Fibroblast of skin of back (primary cell): ENCODE data around the gene ARID4B.
"Not testable (repeated sequence)": the region's sequence is repeated elsewhere in the genome, so short reads cannot be mapped to it uniquely, and the experiment has no call there.

Source experiments
- DNase-seq: peaks from one replicate; pipeline ENCODE4 v3.0.0-alpha.2; 2013

The ARID4B gene

DNA sequence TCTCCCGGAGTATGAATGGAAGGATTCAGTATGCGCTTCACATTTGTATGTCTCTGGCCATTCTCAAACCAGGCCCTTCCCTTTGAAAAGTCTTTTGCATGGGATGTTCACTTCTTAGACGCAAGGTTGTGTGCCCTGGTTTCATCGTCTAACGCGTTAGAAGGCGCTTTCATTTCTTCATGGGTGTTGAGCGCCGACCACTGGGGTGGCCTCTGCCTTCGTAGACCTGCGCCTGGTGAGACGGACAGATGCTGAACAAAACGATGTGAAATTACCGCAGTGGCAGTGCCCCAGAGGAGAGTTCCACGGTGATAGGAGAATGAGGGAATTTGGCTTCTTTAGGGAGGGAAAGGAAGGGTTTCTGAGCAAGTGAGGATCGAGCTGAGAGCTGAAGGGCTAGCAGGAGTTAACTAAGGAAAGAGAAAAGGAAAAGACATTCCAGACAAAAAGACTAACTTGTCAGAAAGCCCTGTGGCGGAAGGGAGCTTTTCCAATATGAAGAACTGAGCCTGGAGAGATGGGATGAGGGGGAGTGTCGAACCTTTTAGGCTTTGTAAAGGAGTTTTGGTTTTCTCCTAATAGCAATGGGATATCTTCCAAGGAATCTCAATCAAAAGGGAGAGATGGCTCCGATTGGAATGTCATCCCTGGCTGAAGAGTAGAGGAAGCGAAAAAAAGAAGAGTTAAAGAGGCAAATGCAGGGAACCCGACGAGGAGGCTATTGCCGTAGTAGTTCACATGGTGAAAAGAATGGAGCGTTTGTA lies 1.3 kb upstream of the ARID4B start:
- peak; percentile 33 for DNase-seq

DNA sequence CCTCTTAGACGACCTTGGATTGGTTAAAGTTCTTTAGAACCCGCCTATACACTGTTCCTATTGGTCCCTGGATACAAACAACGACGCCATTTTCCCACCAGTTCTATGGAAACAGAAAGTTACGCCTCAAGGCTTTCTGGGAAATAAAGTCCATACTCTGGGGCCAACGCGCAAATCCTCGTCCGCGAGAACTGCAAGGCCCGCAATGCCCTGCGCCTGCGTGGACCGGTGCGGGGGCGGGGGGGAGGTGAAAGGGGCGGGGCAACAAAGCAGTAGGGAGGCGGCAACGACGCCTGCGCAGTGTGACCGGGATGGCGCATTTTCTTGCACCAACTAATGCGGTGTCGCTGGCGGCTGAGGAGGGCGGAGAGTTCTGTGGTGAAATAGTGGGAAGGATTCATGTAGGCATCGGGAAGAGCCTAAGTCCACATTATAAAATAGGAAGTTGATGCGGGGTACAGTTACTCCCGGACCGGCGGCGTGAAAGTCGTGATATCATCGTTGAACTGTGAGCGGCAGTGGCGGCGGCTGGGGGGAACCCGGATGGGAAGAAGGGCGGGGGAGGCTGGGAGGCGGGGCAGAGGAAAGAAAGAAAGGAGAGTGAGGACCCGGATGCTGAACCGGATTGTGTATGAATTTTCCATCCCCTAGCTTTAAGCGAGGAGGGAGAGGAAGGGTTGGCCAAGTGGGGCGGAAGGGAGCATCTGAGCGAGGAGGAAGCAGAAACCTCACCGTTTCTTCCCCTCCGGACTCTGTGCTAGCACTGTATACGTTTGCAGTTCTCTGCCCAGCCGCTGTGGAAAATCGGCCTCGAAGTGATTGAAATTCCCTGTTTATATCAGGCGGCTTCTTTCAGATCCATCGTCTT lies 526 bp upstream of the ARID4B start, which contains the start of gene GGPS1:
GGPS1 (plus strand) TSS at position 300 of the 868 bp plus-strand sequence. CDS start 6,695 bp downstream, outside the sequence.
- peak; percentile 100 for DNase-seq

DNA sequence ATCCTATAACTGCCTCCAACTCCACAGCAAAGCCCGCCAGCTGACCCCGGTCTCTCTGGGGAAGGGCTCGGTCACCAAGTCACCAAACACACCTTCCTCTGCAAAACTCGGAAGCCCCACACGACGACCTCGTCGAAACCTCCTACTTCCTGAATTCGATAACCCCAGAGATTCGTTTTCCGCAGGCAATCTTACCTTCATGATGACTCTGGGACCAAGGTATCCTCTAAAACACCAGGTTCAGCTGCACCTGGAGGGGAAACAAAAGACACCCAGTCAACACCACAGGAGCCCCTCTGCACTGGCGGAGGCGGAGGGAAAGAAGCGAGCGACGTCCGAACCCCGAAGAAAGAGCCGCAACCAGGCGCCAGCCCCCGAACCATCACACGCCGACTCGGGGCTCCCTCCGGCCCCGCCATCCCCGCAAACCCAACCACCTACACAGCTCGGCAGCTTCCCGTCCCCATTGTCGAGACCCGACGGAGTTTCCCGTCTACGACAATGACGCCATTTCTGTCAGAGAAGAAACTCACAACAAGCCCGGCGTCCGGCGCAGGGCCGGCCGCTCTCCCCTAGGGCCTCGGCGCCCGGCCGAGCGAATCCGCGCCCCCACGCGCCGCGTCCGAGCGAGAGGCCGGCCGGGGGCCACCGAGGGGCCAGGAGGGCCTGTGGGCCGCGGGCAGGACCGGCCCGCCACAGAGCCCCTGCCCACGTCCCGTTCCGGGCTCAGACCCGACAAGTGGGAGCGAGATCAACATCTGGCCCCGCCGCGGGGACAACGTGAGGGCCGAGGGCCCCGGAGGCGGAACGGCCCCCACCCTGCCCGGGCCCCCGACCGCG lies 1.0 kb downstream of the ARID4B start:
- peak; percentile 51 for DNase-seq

DNA sequence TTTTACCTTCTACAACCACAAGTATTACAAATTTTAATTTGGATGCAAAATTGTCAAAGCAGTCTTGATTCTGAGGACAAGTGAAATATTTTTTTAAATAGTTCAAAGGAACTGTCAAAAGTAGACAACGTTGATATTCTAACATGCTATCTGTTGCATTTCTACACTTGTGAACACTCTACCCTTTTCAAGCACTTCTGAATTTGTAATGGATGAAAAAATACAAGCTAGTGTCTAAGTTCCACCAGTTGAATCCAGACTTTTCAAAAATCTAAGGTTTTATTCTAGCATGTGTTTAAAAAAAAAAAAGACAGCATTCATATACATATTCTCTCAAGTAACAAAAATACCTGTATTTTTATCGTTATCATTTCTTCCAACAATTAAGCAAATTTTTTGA lies 2.1 kb downstream of the ARID4B start:
- no peak for DNase-seq

DNA sequence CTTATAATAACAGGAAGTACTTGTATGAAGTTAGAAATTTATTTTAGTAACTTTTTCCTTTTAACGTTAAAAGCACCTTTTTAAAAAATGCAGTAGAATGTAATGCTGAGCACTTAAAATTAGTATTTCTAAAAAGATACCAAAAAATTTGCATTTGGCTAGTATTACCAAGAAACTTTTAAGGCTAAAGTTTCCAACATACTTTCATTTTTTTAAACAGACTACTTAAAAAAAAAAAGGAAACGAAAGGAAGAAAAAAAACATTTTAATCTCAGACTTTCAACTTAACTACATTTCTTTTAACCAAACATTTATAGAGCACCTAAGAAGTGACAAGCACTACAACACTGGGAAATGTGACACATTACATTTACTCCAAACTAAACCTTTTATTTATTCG lies 2.8 kb downstream of the ARID4B start:
- no peak for DNase-seq

DNA sequence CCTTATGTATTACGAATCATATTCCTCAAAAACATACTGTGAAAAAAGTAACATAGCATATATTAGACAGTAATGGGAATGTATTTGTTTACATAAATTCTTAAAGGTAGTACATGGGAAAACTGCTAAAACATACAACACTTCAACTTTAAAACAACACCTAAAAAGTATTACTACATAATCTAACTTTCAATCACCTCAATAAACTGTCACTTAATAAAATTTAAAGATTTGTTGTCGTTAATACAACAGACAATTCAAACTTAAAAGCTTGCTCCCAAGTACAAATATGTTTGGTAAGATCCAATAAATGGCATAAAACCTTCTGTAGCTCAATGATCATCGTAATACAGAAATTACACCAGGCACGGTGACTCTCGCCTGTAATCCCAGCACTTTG lies 3.7 kb downstream of the ARID4B start:
- no peak for DNase-seq

DNA sequence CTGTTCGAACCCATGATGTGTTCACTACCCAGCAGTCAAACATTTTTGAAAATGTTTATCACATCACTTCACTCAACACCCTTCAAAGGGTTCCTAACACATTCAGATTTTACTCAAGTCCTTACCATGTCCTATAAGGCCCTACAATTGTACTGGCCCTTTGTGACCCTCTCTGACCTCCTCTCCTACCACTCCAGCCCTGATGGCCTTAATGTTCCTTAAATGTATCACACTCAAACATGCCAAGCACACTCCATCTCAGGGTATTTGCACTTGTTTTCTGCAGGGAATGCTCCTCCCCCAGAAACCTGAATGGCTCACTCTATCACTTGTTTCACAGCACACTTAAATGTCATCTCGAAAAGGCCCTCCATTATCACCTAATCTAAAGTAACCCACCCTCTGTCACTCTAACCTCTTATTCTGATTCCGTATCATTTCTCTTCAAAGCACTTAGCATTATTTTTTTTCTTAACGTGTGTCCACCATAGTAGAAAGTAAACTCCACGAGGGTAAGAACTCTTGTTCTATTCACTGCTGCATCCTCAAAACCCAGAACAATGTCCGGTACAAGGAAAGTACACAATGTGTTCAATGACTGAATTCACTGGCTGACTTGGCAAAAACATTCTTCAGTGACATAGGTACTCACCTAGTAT lies 7.3 kb downstream of the ARID4B start:
- no peak for DNase-seq

DNA sequence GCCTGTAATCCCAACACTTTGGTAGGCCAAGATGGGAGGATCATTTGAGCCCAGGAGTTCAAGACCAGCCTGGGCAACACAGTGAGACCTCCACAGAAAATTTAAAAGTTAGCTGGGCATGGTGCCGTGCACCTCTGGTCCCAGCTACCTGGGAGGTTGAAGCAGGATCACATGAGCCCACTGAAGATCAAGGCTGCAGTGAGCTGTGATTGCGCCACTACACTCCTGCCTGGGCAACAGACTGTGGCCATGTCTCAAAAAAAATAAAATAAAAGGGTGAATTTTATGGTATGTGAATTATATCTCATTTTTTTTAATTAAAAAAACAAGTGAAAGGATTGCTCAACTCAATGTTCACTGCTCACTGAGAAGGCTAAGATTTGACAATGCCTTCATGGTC lies 8.7 kb downstream of the ARID4B start:
- no peak for DNase-seq

DNA sequence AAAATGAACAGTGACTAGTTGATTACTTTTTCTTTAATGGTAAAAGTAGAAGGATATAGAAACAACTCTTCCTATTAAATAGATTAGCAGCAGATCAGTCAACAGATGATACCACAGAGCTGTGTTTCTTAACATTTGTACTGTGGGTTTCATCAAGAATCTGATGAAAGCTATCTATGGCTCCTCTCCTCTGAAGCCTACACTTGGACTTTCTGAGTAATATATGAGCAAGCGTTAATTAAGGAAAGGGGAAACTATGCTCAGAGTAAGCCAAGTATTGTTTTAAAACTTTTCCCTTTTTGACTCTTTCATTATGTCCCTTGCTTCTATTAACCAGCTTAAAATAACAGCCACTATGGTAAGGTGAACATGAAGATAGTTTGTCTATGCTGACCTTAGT lies 10.8 kb downstream of the ARID4B start:
- DNase-seq, result no peak

DNA sequence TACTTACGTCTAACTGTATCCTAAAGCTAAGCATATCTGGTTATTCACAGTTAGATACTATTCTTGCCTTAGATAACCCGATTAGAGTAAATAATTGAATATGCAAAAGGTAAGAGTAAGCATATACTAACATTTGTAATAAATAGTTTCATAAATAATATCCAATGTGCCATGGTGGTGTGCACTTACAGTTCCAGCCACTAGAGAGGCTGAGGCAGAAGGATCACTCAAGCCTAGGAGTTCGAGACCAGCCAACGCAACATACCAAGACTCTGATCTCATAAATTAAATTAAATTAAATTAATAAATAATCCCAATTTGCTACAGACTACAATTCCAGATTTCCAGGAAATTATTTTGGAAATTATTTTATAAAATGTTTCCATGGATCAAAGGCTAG lies 12.2 kb downstream of the ARID4B start:
- DNase-seq, result no peak

DNA sequence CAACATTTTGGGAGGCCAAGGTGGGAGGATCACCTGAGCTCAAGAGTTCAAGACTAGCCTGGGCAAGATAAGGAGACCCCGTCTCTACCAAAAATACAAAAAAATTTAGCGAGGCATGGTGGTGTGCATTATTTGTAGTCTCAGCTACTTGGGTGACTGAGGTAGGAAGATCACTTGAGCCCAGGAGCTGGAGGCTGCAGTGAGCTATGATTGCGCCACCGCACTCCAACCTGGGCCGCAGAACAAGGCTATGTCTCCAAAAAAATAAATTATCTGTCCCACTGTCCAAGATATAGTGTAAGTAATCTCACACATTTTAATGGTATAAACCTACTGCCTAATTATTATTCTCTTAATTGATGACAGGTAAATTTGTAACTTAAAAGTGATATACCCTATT lies 12.8 kb downstream of the ARID4B start:
- no peak for DNase-seq

DNA sequence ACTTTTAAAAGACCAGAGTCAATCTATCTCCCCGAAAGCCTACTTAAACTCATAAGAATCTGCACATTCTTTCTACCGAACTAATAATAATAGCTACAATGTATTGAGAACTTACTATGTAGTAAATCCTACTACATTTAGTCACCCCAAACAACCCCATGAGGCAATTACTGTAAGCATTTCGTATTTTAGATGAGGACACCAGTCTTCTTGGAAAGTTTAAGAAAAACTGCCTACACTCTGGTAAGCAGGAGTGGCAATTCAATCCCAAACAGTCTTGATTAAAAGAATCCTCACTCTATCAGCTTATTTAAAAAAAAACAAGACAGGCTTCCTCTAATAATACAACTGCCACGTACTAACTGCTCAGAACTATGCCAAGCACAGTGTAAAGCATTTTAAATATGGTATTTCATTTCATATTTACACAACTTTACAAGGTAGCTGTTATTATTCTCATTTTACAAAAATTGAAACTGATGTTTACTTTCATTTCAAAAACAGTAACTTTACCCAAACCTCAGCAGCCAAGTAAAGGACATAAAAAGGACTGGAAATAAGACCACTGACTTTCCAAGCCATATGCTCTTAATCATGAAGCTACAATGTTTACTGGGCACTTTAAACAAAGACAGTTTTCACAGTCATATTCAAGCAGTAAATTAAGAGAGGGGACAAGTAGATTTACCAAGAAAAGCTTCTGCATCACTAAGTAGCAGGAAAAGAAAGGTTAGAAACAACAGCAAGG lies 13.9 kb downstream of the ARID4B start:
- DNase-seq, result no peak

DNA sequence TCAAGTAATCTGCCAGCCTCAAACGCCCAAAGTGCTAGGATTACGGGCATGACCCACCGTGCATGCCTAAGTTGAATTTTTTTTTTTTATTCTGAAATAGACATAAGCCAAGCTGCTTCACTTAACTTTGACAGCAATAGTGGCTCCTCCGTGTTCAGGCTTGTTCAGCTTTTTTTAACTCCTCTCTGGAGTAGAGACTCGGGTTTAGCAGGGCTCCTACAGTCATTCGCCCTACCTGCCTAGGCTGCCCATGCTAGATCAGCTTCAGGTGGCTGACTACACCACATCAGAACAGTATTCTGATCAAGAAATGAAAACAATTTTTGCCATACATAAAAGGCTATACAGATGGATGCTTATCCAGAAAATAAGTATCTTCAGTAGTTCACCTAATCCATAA lies 14.7 kb downstream of the ARID4B start:
- no peak for DNase-seq

DNA sequence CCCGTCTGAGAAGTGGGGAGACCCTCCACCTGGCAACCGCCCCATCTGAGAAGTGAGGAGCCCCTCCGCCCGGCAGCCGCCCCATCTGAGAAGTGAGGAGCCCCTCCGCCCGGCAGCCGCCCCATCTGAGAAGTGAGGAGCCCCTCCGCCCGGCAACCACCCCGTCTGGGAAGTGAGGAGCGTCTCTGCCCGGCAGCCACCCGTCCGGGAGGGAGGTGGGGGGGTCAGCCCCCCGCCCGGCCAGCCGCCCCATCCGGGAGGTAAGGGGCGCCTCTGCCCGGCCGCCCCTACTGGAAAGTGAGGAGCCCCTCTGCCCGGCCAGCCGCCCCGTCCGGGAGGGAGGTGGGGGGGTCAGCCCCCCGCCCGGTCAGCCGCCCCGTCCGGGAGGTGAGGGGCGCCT lies 18.8 kb downstream of the ARID4B start:
- DNase-seq, result not testable (repeated sequence)

DNA sequence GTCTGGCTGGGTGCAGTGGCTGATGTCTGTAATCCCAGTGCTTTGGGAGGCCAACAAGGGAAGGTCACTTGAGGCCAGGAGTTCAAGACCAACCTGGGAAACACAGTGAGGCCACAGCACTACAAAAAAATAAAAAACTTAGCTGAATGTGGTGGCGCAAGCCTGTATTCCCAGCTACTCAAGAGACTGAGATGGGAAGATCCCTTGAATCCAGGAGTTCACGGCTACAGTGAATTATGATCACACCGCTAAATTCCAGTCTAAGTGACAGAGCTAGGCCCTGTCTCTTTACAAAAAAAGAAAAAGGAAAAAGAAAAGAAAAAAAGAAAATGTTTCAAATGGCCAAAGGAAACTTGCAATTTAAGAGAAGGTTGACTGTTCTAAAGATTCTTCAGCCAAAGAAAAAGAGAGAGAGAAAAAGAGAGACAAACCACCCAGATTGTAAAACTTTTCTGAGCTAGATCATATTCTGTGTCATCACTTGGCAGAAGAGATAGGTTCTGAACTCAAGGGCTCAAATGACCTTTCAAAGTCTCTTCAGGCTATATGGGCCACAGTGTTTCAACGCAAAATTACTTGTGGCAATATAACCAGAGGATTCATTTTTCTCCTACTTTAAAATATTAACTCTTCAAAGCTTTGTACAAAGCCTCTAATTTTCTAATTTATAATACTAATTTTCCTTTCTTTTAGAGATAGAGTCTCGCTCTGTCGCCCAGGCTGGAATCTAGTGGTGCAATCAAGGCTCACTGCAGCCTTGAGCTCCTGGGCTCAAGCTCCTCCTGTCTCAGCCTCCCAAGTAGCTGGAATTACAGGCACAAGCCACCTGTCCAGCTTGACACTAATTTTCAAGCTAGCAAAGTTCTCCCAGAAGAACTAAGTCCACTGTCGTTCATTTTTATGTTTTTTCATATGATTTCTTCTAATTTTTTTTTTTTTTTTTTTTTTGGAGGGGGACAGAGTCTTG lies 20.5 kb downstream of the ARID4B start:
- DNase-seq, result no peak

DNA sequence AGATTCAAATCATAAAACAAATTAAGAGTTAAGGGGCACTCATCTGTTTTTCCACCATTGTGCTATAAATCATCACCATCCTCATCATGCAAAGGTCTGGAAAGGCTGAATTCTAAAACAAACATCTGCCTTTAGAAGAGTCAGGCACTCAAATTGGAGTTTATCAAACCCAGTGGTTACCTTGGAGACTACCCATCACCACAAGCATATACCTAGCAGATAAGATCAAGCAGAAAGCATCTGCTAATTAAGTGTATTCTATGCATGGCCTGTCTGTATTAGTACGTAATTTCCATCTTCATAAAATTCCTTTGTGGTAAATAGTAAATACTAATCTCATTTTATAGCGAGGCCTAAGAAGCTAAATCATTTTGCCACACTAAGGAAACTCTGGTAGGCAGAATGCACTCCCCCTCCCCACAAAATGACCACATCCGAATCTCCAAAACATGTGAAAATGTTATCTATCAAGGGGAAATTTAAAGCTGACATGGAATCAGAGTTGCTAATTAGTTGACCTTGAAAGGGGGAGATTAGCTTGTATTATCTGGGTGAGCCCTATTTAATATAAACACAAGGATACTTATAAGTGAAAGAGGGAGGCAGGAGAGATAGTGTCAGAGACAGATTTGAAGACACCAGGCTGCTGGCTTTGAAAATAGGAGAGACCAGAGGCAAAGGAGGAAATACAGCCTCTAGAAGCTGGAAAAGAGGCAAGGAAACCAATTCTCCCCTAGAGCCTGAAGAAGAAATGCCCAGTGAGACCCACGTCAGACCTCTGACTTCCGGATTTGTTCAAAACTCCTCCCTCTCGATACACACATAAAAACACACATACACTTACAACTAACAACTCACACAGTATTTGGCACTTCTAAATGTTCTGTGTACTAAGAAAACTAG lies 23.2 kb downstream of the ARID4B start:
- no peak for DNase-seq

DNA sequence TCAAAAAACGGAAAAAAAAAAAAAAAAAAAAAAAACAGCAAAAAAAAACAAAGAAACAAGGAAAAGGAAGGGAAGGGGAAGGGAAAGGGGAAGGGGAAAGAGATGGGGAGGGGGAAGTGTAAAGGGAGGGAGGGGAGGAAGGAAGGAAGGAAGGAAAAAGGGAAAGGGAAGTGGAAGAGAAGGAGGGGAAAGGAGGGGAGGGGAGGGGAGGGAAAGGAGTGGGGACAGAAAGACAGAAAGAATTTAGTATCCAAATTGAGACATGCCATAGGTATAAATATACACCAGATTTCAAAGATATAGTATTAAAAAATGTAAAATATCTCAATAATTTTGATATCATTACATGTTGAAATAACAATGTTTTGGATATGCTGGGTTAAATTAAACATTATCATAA lies 25.8 kb downstream of the ARID4B start:
- no peak for DNase-seq

DNA sequence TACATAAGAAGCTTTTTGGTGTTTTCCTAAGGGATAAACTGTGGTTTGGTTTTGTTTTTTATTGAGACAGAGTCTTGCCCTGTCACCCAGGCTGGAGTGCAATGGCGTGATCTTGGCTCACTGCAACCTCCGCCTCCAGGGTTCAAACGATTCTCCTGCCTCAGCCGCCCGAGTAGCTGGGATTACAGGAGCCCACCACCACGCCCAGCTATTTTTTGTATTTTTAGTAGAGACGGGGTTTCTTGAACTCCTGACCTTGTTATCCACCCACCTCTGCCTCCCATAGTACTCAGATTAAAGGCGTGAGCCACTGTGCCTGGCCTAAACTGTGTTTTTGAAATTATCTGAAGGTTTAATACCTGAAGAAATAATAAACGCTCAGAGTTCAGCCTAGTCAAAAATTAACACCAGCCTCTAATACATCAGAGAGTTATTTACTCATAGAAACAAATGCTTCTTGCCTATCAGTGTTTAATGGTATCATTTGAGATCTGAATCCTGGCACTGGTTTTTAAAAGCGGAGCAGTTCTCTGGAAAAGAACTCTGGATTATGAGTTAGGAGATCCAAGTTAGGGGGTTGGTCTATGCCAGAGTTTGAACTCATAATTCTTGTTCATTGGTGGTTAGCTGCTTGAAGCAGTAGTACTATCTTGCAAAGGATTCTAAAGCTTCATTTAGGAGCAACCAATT lies 28.7 kb downstream of the ARID4B start:
- no peak for DNase-seq

DNA sequence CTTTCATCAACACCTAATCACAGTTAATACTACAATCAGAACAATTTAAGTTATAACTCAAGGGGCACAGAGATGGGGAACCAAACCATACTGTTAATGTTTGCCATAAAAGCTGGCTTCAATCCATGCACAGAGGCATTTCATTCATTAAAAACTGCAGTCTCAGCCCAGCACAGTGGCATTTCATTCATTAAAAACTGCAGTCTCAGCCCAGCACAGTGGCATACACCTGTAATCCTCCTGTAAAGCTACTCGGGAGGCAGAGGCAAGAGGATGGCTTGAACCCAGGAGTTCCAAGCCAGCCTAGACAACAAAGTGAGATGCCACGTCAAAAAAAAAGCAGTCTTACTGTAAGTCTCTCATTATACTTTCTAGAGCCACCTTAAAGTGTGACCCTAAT lies 29.2 kb downstream of the ARID4B start:
- no peak for DNase-seq
